GM13976 (cell line): ENCODE data around the gene TUBB3.
"Not testable (repeated sequence)": the region's sequence is repeated elsewhere in the genome, so short reads cannot be mapped to it uniquely, and the experiment has no call there.

ENCODE experiments used
- DNase-seq: peaks from one replicate; pipeline ENCODE4 v3.0.0; 2012; ENCODE audit warnings: low spot score
- in situ Hi-C: fragments of 300-500 bp; cut with MboI; formaldehyde crosslinking; loops from one replicate; pipeline ENCODE4 v1.12.0; 2022; ENCODE audit warnings: low sequenced_read_pairs, mixed read lengths, inconsistent platforms; ENCODE audit not compliant: unreplicated experiment
- TF ChIP-seq, protein P1 (sequence below): IDR thresholded peaks from 2 replicates; pipeline ENCODE4 v1.5.1; 2012; ENCODE audit warnings: borderline replicate concordance, mild to moderate bottlenecking; ENCODE audit not compliant: insufficient read depth; ENCODE audit errors: extremely low read depth, missing control alignments, control extremely low read depth

Gene TUBB3

DNA sequence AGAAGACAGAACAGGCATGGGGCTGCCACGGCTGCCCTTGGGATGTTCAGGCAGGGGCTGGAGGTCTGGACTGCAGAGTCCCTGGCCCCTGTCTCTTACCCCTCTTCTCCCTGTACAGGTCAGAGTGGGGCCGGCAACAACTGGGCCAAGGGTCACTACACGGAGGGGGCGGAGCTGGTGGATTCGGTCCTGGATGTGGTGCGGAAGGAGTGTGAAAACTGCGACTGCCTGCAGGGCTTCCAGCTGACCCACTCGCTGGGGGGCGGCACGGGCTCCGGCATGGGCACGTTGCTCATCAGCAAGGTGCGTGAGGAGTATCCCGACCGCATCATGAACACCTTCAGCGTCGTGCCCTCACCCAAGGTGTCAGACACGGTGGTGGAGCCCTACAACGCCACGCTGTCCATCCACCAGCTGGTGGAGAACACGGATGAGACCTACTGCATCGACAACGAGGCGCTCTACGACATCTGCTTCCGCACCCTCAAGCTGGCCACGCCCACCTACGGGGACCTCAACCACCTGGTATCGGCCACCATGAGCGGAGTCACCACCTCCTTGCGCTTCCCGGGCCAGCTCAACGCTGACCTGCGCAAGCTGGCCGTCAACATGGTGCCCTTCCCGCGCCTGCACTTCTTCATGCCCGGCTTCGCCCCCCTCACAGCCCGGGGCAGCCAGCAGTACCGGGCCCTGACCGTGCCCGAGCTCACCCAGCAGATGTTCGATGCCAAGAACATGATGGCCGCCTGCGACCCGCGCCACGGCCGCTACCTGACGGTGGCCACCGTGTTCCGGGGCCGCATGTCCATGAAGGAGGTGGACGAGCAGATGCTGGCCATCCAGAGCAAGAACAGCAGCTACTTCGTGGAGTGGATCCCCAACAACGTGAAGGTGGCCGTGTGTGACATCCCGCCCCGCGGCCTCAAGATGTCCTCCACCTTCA, 11.7 kb downstream of the TUBB3 start:
- TF ChIP-seq, protein P1, sequence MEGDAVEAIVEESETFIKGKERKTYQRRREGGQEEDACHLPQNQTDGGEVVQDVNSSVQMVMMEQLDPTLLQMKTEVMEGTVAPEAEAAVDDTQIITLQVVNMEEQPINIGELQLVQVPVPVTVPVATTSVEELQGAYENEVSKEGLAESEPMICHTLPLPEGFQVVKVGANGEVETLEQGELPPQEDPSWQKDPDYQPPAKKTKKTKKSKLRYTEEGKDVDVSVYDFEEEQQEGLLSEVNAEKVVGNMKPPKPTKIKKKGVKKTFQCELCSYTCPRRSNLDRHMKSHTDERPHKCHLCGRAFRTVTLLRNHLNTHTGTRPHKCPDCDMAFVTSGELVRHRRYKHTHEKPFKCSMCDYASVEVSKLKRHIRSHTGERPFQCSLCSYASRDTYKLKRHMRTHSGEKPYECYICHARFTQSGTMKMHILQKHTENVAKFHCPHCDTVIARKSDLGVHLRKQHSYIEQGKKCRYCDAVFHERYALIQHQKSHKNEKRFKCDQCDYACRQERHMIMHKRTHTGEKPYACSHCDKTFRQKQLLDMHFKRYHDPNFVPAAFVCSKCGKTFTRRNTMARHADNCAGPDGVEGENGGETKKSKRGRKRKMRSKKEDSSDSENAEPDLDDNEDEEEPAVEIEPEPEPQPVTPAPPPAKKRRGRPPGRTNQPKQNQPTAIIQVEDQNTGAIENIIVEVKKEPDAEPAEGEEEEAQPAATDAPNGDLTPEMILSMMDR = no peak
- in situ Hi-C loops = no loop called here
- DNase-seq = no peak

DNA sequence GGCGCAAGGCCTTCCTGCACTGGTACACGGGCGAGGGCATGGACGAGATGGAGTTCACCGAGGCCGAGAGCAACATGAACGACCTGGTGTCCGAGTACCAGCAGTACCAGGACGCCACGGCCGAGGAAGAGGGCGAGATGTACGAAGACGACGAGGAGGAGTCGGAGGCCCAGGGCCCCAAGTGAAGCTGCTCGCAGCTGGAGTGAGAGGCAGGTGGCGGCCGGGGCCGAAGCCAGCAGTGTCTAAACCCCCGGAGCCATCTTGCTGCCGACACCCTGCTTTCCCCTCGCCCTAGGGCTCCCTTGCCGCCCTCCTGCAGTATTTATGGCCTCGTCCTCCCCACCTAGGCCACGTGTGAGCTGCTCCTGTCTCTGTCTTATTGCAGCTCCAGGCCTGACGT, 12.5 kb downstream of the TUBB3 start:
- DNase-seq, in situ Hi-C loops: not testable (repeated sequence)

DNA sequence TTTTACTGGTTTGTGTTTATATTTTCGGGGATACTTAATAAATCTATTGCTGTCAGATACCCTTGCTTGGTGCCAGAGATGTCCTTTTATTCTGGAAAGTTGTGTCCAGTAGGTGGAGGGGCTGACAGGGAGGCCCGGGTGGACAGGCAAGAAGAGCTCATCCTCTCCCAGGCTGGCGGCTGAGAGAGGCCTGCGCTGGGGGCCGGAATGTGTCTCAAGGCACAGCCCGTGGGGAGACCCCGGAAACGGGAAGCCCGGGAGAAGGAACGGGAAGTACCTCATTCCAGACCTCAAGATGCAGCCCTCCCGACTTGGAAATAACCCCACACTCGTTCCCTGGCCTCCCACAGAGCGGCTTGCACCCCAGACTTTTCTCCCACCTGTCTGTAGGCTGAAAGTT, 12.9 kb downstream of the TUBB3 start:
- DNase-seq = no peak
- TF ChIP-seq, protein P1 = no peak
- in situ Hi-C loops = no loop called here

DNA sequence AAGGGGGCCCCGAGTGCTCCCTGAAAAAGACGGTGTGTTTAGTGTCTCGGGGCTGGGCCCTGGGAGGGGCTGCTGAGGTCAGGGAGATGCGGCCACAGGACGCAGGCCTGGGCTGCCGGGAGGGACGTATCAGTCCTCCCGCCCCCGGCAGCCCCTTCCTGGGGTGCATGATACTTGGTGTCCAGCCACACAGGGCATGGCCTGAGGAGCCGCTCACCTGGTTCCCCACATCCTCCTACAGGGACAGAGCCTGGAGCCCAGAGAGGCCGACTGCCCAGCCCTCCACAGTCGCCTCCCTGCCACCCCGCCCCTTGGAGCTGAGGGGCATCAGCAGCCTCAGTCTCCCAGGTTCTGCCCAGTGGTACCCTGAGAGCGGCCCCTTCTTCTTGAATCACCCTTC, 13.4 kb downstream of the TUBB3 start:
- TF ChIP-seq, protein P1 = no peak
- in situ Hi-C loops = no loop called here
- no peak for DNase-seq

DNA sequence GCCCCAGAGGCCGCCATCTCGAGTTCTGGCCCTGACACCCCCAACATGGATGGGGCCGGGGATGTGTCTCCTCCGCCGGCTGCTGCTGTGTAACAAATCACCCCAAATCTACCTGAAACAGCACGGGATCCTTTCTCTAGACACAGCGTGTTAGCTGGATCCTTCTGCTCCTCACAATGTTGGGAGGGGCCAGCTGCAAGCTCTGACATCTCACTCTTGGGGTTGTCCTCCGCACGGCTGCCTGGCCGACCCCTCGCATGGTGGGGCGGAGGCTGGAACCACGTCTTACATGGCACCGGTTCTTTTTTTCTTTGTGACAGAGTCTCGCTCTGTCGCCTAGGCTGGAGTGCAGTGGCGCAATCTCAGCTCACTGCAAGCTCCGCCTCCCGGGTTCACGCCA, 13.8 kb downstream of the TUBB3 start:
- in situ Hi-C loops = no loop called here
- TF ChIP-seq, protein P1 = no peak
- no peak for DNase-seq

DNA sequence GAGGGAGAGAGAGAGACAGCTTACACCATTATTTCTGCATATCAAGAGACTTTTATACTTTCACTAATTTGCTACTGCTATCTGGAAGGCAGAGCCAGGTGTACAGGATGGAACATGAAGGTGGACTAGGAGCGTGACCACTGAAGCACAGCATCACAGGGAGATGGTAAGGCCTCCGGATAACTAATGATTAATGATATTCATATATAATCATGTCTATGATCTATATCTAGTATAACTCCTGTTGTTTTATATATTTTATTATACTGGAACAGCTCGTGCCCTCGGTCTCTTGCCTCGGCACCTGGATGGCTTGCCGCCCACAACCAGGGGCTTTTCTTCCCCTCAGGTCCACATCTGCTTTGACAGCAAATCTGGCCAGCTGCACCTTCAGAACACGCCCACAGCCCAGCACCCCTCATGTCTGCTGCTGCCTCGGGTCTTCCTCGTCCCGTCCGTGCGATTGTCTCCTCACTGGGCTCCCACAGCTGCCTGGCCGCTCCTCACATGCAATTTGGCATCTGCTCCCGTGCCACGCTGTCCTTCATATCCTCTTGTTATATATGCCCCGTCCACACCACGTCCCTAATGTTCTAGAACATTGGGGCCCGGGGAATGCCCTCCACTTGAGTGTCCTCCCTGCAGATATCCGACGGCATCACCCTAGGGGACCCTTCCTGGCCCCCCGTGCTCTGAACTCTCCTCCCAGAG, 15.2 kb downstream of the TUBB3 start:
- DNase-seq = no peak
- TF ChIP-seq, protein P1 = no peak
- in situ Hi-C loops = no loop called here

DNA sequence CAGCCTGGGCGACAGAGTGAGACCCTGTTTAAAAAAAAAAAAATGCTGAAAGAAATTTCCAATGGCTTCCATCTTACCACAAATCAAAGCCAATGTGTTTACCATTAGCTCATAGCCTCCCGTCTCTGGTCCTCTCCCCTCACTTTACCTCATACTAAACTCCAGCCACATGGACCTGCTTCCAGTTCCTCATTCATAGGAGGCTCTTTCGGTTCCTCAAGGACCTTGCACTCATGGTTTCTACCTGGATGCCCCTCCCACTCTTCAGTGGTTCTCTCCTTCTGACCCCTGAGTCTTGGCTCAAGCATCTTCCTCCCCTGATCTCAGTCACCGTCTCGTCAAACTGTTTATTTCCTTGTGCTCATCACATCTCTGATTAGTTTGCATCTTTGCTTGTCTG, 21.6 kb downstream of the TUBB3 start:
- TF ChIP-seq, protein P1 = no peak
- in situ Hi-C loops = no loop called here
- no peak for DNase-seq
